H7 (cell line): Measurements from ENCODE around the gene TRMT44. TPM values are rescaled to one million over a fixed set of nuclear protein-coding genes. Genes with fewer than 3 reads are reported as not detected.
"Not testable (repeated sequence)": the region's sequence is repeated elsewhere in the genome, so short reads cannot be mapped to it uniquely, and the experiment has no call there.

Experiments used
- DNase-seq: peaks from one replicate; pipeline ENCODE4 v3.0.0; 2012
- H3K27me3 ChIP-seq: 2 replicates; pipeline ENCODE4 v1.6.0; 2011; ENCODE audit warnings: mild to moderate bottlenecking, low read length; ENCODE audit not compliant: control insufficient read depth, insufficient read depth
- H3K36me3 ChIP-seq: replicated peaks from 2 replicates; pipeline ENCODE4 v1.5.1; 2011; ENCODE audit warnings: low read length; ENCODE audit not compliant: control insufficient read depth, insufficient read depth
- H3K4me3 ChIP-seq: 2 replicates; pipeline ENCODE4 v1.5.1; 2011; ENCODE audit warnings: low read depth, mild to moderate bottlenecking, control low read depth, low read length, moderate library complexity; ENCODE audit not compliant: insufficient read depth
- total RNA-seq: library from RNA; depleted of rRNA; stranded (reverse); fragments of >200 nt; shearing (Covaris generic); gene quantifications from 2 replicates; pipeline ENCODE4 v1.2.3, GENCODE V29; 2014

The TRMT44 gene
- total RNA-seq, 1 experiment from 2014 or later, result 42.2 TPM

DNA sequence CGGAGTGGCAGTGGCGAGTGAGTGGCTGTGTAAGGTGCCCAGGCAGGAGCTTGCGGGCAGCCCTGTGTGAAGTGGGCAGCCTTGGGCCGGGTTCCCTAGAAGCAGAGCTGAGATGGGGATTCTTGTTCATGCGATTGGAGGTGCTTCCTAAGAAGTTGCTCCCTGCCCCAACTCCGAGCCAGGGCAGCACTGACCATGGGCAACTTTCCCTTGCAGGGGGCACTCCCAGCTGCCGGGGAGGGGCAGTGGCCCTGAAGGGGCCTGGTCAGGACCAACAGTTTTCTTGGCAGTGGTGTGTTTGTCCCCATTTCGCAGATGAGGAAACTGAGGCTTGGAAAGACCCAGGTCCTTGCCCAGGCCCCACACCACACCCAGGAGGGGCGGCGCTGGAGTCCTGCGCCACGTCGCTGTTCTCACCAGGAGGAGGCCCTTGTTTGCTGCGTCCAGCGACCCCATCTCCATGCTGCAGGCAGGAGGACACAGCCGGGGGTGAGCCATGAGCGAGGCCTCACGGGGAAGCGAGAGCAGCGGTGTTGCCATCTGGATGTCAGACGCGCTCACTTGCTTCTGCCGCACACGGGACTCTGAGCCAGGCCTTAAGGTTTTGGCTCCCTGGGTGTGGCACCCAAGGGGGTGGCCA, 68.9 kb downstream of the TRMT44 start:
- Histone ChIP-seq H3K27me3 (no peaks in the 10 kb centered on the region), H3K36me3 (no peaks in the 10 kb centered on the region), H3K4me3 (no peak overlapping the region)
- DNase-seq, result peak; percentile 39

- Histone ChIP-seq H3K27me3 (no peaks in the 10 kb centered on the region), H3K36me3 (no peaks in the 10 kb centered on the region), H3K4me3 (no peak overlapping the region)
- peak; percentile 18 for DNase-seq
Measured at GRCh38 chr4:8510191-8510590, 69.6 kb downstream of the TRMT44 start.

GRCh38 chr4:8510611-8511285, 70.2 kb downstream of the TRMT44 start:
- H3K36me3 ChIP-seq, result no peaks in the 10 kb centered on the region
- no peaks in the 10 kb centered on the region for H3K27me3 ChIP-seq
- H3K4me3 ChIP-seq, result no peak overlapping the region
- peak; percentile 23 for DNase-seq

- DNase-seq, result no peak
- no peaks in the 10 kb centered on the region for H3K36me3 ChIP-seq
Measured at GRCh38 chr4:8512510-8512909, 71.9 kb downstream of the TRMT44 start.

DNA sequence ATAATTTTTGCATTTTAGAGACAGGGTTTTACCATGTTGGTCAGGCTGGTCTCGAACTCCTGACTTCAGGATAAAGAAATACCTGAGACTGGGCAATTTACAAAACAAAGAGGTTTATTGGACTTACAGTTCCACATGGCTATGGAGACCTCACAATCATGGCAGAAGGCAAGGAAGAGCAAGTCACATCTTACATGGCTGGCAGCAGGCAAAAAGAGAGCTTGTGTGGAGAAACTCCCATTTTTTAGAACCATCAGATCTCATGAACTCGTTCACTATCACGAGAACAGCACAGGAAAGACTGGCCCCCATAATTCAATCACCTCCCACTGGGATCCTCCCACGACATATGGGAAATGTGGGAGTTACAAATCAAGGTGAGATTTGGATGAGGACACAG, 72.5 kb downstream of the TRMT44 start:
- not testable (repeated sequence) for H3K36me3 ChIP-seq, H3K27me3 ChIP-seq, H3K4me3 ChIP-seq, DNase-seq

More at GRCh38 chr4:8512510-8512909, 71.9 kb downstream of the TRMT44 start:
- no peak overlapping the region for H3K4me3 ChIP-seq
- no peaks in the 10 kb centered on the region for H3K27me3 ChIP-seq

DNA sequence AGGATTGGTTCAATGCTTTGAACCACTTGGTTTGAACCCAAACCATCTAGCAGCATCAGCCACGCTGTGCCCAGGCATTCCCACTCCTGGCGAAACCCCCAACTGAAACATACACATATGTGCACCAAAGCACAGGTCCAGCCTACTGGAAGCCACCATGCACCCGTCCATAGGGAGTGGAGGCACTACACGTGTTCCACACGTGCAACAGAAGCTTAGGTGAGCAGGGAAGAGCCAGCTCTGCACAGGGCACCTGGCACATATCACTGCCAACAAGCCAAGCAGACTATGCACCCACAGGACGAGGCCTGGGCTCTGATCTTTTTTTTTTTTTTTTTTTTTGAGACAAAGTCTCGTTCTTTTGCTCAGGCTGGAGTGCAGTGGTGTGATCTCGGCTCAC, 73.4 kb downstream of the TRMT44 start:
- DNase-seq, result peak; percentile 9
- Histone ChIP-seq H3K4me3 (no peak overlapping the region), H3K36me3 (no peaks in the 10 kb centered on the region), H3K27me3 (no peaks in the 10 kb centered on the region)

- no peaks in the 10 kb centered on the region for H3K27me3 ChIP-seq
- DNase-seq, result no peak
- no peak overlapping the region for H3K4me3 ChIP-seq
- no peaks in the 10 kb centered on the region for H3K36me3 ChIP-seq
Measured at GRCh38 chr4:8514391-8514790, 73.8 kb downstream of the TRMT44 start.

- H3K27me3 ChIP-seq, result no peaks in the 10 kb centered on the region
Measured at GRCh38 chr4:8515316-8516060, 74.9 kb downstream of the TRMT44 start.

DNA sequence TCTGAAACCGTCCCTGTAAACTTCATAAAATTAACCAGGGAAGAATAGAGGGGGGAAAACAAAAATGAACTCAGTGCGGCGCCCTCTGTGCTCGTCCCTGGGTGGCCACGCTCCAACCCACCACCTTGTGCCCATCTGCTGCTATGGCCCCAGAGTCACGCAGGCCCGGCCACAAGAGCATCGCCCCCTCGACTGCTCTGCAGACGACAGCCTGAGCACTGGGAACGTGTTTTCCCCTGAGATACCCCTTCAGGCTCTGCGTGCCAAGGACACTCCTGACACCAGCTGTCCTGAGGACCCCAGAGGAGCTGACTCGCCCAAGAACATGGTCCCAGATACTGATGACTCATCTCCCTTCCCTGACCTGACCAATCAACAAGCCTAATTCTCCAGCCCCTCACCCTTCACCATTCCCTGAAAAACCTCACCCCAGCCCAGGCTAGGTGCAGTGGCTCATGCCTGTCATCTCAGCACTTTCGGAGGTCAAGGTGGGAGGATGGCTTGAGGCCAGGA, 75.5 kb downstream of the TRMT44 start:
- Histone ChIP-seq H3K4me3 (no peak overlapping the region), H3K36me3 (no peaks in the 10 kb centered on the region), H3K27me3 (no peaks in the 10 kb centered on the region)
- DNase-seq, result no peak

More at GRCh38 chr4:8515316-8516060, 74.9 kb downstream of the TRMT44 start:
- DNase-seq, result no peak
- Histone ChIP-seq H3K36me3 (no peaks in the 10 kb centered on the region), H3K4me3 (no peak overlapping the region)

DNA sequence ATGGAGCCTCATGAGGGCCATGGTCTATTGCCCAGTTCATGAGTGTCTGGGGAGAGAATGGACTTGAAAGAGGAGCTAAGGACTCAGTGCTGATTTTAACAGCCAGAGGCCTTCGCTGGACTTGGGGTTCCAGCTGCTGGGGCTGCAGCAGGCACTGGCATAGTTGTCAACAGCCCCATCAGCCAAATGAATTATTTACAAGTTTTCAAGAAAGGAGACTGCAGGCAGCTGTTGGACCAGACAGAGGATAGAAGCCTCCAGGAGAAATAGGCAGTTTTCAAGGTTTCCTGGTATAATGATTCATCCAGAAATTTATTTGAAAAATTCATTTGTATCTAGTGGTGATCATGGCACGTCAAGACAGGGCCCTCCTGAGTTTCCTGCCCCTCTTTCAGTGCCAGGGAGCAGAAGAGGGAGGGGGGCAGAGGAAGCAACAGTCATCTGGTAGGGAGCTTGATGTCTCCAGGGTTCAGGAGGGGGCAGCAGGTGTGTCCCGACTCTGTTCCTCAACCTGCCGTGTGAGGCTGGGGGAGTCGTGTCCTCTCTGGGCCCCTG, 76.5 kb downstream of the TRMT44 start:
- DNase-seq, result no peak
- Histone ChIP-seq H3K27me3 (no peaks in the 10 kb centered on the region), H3K36me3 (no peaks in the 10 kb centered on the region), H3K4me3 (no peak overlapping the region)

- Histone ChIP-seq H3K36me3 (no peaks in the 10 kb centered on the region), H3K27me3 (no peaks in the 10 kb centered on the region), H3K4me3 (no peak overlapping the region)
- no peak for DNase-seq
Measured at GRCh38 chr4:8517946-8518345, 77.4 kb downstream of the TRMT44 start.

GRCh38 chr4:8522160-8523120, 81.9 kb downstream of the TRMT44 start:
- DNase-seq, result no peak
- Histone ChIP-seq H3K36me3 (no peaks in the 10 kb centered on the region), H3K27me3 (no peaks in the 10 kb centered on the region), H3K4me3 (no peak overlapping the region)

DNA sequence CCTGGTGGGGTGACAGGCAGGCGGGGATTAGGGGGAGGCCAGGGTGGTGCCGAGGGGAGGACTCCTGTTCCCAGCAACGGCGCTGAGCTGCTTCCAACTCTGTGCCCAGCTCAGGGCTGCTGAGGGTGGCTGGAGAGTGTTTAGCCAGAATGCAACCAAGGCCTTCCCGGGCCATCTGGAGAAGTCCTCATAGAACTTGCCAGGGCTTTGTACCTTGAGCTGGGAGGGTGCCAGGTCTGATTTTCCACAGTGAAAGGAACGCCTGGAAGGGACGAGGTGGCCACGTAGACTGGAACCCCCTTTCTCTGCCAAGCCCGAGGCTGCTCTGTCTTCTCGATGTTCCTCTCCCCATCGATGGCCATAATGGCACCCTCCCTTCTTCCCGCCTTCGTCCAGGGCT, 82.6 kb downstream of the TRMT44 start:
- no peaks in the 10 kb centered on the region for H3K36me3 ChIP-seq
- H3K4me3 ChIP-seq, result no peak overlapping the region
- H3K27me3 ChIP-seq, result no peaks in the 10 kb centered on the region
- DNase-seq, result no peak

GRCh38 chr4:8523766-8524165, 83.2 kb downstream of the TRMT44 start:
- no peak for DNase-seq
- H3K4me3 ChIP-seq, result no peak overlapping the region
- H3K27me3 ChIP-seq, result no peaks in the 10 kb centered on the region
- H3K36me3 ChIP-seq, result no peaks in the 10 kb centered on the region
